B cell (primary cell): ENCODE data around the gene KIF18A. TPM values are rescaled to one million over a fixed set of nuclear protein-coding genes. Genes with fewer than 3 reads are reported as not detected.

Experiments
- ATAC-seq: fragments of 200-7000 bp; cut with Tn5 transposase; one replicate; pipeline ENCODE4 v1.10.0; 2021; ENCODE audit warnings: low read depth, mild to moderate bottlenecking, moderate number of reproducible peaks, moderate library complexity
- CTCF ChIA-PET: fragments of 350-600 bp; sonication (Branson Sonifier 250); formaldehyde crosslinking; loops from one replicate; lab custom pipeline; 2021; ENCODE audit warnings: antibody characterized with exemption, inconsistent platforms; lab: Charles Lee
- POLR2A ChIA-PET: fragments of 350-600 bp; sonication (Branson Sonifier 250); formaldehyde crosslinking; loops from one replicate; lab custom pipeline; 2021; ENCODE audit warnings: antibody characterized with exemption; lab: Charles Lee
- DNase-seq: peaks from one replicate; pipeline ENCODE4 v3.0.0; 2013
- H2AFZ ChIP-seq: 2 replicates; pipeline ENCODE4 v1.6.1; 2012; ENCODE audit warnings: mild to moderate bottlenecking, low read depth, low read length; ENCODE audit not compliant: insufficient read depth, poor library complexity, severe bottlenecking
- H3K27ac ChIP-seq, 2 donors: 1 replicate in 1 of 2; 2 replicates in 1 of 2; pipeline ENCODE4 v1.5.1; 2012 to 2013; ENCODE audit warnings: low read length in 2 of 2, mild to moderate bottlenecking in 2 of 2, moderate library complexity in 1 of 2
- H3K27me3 ChIP-seq, 4 experiments: fragments of 200-600 bp in 1 of 4; sonication (generic) in 1 of 4; replicated peaks in 1 of 4; 1 replicate in 2 of 4; 2 replicates in 2 of 4; pipeline versions ENCODE4 v1.6.1 to v1.7.0; 2013 to 2016; ENCODE audit warnings: low read length in 3 of 4, mild to moderate bottlenecking in 2 of 4, mixed read lengths in 1 of 4, moderate library complexity in 1 of 4; ENCODE audit not compliant: insufficient read depth in 4 of 4, control insufficient read depth in 3 of 4; ENCODE audit errors: control extremely low read depth in 1 of 4
- H3K36me3 ChIP-seq, 2 experiments: replicated peaks in 1 of 2; 1 replicate in 1 of 2; 2 replicates in 1 of 2; pipeline versions ENCODE4 v1.6.1 to v1.7.1; 2013; ENCODE audit warnings: low read length in 1 of 2; ENCODE audit not compliant: insufficient read depth in 2 of 2, control insufficient read depth in 1 of 2; ENCODE audit errors: control extremely low read depth in 1 of 2, extremely low read depth in 1 of 2
- H3K4me1 ChIP-seq, 2 donors: fragments of 200-600 bp in 1 of 2; sonication (generic) in 1 of 2; 1 replicate in 1 of 2; 2 replicates in 1 of 2; pipeline versions ENCODE4 v1.5.1 to v1.6.1; 2013 to 2017; ENCODE audit warnings: low read length in 2 of 2; ENCODE audit not compliant: control insufficient read depth in 2 of 2, insufficient read depth in 2 of 2
- H3K4me2 ChIP-seq: replicated peaks from 2 replicates; pipeline ENCODE3; 2012; ENCODE audit warnings: mild to moderate bottlenecking, low read depth, low read length; ENCODE audit not compliant: poor library complexity, severe bottlenecking
- H3K4me3 ChIP-seq, 5 experiments: fragments of 200-600 bp in 1 of 5; sonication (generic) in 1 of 5; 1 replicate in 3 of 5; 2 replicates in 2 of 5; pipeline versions ENCODE4 v1.5.1 to v1.7.0; 2011 to 2016; ENCODE audit warnings: low read length in 4 of 5, mild to moderate bottlenecking in 4 of 5, low read depth in 2 of 5, control low read depth in 1 of 5, moderate library complexity in 1 of 5; ENCODE audit not compliant: insufficient read depth in 1 of 5; ENCODE audit errors: control extremely low read depth in 1 of 5, extremely low read depth in 1 of 5
- H3K79me2 ChIP-seq: fragments of 200-600 bp; sonication (generic); one replicate; pipeline ENCODE4 v1.6.0; 2016; ENCODE audit warnings: low read length; ENCODE audit not compliant: control insufficient read depth, insufficient read depth
- H3K9ac ChIP-seq: fragments of 200-600 bp; sonication (generic); 2 replicates; pipeline ENCODE4 v1.6.1; 2017; ENCODE audit warnings: mild to moderate bottlenecking, low read length, moderate library complexity
- H3K9me3 ChIP-seq, 3 donors: one replicate each; pipeline versions ENCODE4 v1.6.1 to v1.7.1; 2013; ENCODE audit warnings: low read length in 2 of 3; ENCODE audit not compliant: control insufficient read depth in 2 of 3, insufficient read depth in 1 of 3; ENCODE audit errors: control extremely low read depth in 1 of 3
- H4K20me1 ChIP-seq: 2 replicates; pipeline ENCODE4 v1.6.0; 2012; ENCODE audit warnings: mild to moderate bottlenecking, low read length; ENCODE audit not compliant: insufficient read depth, control insufficient read depth, poor library complexity, severe bottlenecking
- H3K27ac Mint-ChIP-seq: one replicate; pipeline ENCODE4 v1.8.0; 2021; ENCODE audit warnings: mixed read lengths
- H3K27me3 Mint-ChIP-seq: one replicate; pipeline ENCODE4 v1.8.0; 2021; ENCODE audit warnings: mixed read lengths
- H3K4me1 Mint-ChIP-seq: one replicate; pipeline ENCODE4 v1.8.0; 2021; ENCODE audit warnings: mixed read lengths
- H3K4me3 Mint-ChIP-seq: one replicate; pipeline ENCODE4 v1.8.0; 2021; ENCODE audit warnings: mixed read lengths
- H3K9me3 Mint-ChIP-seq: one replicate; pipeline ENCODE4 v1.8.0; 2022; ENCODE audit warnings: mixed read lengths; ENCODE audit not compliant: insufficient read depth
- EZH2 ChIP-seq: IDR thresholded peaks from 2 replicates; pipeline ENCODE4 v1.6.1; 2012; ENCODE audit warnings: borderline replicate concordance, low read depth, mild to moderate bottlenecking, moderate library complexity, low read length; ENCODE audit not compliant: insufficient read depth, poor library complexity, severe bottlenecking
- WGBS: methylation state at CpG from one replicate; pipeline ENCODE4 v1.1.5; 2013; ENCODE audit warnings: missing lambda C conversion rate; ENCODE audit not compliant: insufficient coverage; 5-methylcytosine and 5-hydroxymethylcytosine counted together
- intact Hi-C: fragments of 100-400 bp; cut with micrococcal nuclease; formaldehyde crosslinking; loops from one replicate; pipeline ENCODE4 v1.10.0; 2022
- polyA plus RNA-seq: library from polyadenylated mRNA; depleted of rRNA; stranded (reverse); fragments of >200 nt; gene quantifications from 2 replicates; pipeline ENCODE4 v1.2.3, GENCODE V29; 2012
- total RNA-seq, 2 donors: library from RNA; stranded (reverse); fragments of 120-200 nt in 1 of 2; gene quantifications; 1 replicate in 1 of 2; 2 replicates in 1 of 2; pipeline versions ENCODE4 v1.2.3 to v1.2.4, GENCODE V29; 2013 to 2022
- TF ChIP-seq, protein P1 (sequence below): fragments of 200-600 bp; IDR thresholded peaks from one replicate; pipeline ENCODE4 v1.8.0; 2022; ENCODE audit warnings: antibody characterized with exemption, mild to moderate bottlenecking

Gene KIF18A
- total and polyA plus RNA-seq, 2 donors (not counting 1 experiment from before 2014, with no cell fraction given): 0.84 to 4.1 TPM

- DNase-seq (no peak), ATAC-seq (no peak)
- Histone ChIP-seq H3K79me2 (peaks cover 25% of the 10 kb centered on the region), H3K4me2 (no peak overlapping the region), H4K20me1 (no peaks in the 10 kb centered on the region), H3K4me3 (no peak overlapping the region), H3K9ac (no peak overlapping the region), H3K9me3 (no peaks in the 10 kb centered on the region), H2AFZ (no peak overlapping the region), H3K27ac (no peak overlapping the region), H3K4me1 (peaks cover 10 to 13% of the 10 kb centered on the region in 2 donors), H3K27me3 (no peaks in the 10 kb centered on the region), H3K36me3 (peaks cover 4 to 10% of the 10 kb centered on the region in 2 experiments)
- 88% methylated on average over 1 of the region's 1 CpG for WGBS
- intact Hi-C loops: loop anchor here (5.0 kb wide), 1 partner anchor 32 kb away; no protein-coding TSS in a partner anchor
- Mint-ChIP-seq H3K4me3 (no peak overlapping the region), H3K27ac (no peak overlapping the region), H3K4me1 (peaks cover 32% of the 10 kb centered on the region), H3K27me3 (no peaks in the 10 kb centered on the region), H3K9me3 (no peaks in the 10 kb centered on the region)
- ChIA-PET CTCF (no interaction called here), POLR2A (no interaction called here)
- TF ChIP-seq, protein P1, sequence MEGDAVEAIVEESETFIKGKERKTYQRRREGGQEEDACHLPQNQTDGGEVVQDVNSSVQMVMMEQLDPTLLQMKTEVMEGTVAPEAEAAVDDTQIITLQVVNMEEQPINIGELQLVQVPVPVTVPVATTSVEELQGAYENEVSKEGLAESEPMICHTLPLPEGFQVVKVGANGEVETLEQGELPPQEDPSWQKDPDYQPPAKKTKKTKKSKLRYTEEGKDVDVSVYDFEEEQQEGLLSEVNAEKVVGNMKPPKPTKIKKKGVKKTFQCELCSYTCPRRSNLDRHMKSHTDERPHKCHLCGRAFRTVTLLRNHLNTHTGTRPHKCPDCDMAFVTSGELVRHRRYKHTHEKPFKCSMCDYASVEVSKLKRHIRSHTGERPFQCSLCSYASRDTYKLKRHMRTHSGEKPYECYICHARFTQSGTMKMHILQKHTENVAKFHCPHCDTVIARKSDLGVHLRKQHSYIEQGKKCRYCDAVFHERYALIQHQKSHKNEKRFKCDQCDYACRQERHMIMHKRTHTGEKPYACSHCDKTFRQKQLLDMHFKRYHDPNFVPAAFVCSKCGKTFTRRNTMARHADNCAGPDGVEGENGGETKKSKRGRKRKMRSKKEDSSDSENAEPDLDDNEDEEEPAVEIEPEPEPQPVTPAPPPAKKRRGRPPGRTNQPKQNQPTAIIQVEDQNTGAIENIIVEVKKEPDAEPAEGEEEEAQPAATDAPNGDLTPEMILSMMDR: no peak
- TF ChIP-seq EZH2: no peak
Measured at GRCh38 chr11:28114731-28115130, 6.8 kb upstream of the KIF18A start.

DNA sequence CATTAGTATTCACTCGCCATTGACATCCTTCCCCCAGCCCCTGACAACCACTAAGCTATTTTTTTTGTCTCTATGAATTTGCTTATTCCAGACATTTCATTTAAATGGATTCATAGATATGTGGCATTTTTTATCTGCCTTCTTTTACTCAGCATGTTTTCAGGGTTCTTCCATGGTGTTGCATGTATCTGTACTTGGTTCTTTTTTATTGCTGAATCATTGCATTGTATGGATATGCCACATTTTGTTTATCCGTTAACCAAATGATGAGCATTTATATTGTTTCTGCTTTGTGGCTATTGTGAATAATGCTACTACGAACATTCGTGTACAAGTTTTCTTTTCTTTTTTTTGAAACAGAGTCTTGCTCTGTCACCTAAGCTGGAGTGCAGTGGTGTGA lies 6.2 kb upstream of the KIF18A start:
- H3K4me1 Mint-ChIP-seq: peaks cover 35% of the 10 kb centered on the region

More for the DNA sequence above, 6.2 kb upstream of the KIF18A start:
- ATAC-seq (no peak), DNase-seq (no peak)
- Histone ChIP-seq H4K20me1 (no peaks in the 10 kb centered on the region), H3K36me3 (peaks cover 4 to 10% of the 10 kb centered on the region in 2 experiments), H3K4me2 (no peak overlapping the region), H3K4me1 (peaks cover 13 to 16% of the 10 kb centered on the region in 2 donors), H3K9ac (no peak overlapping the region), H3K9me3 (no peaks in the 10 kb centered on the region), H3K27me3 (no peaks in the 10 kb centered on the region), H3K79me2 (peaks cover 27% of the 10 kb centered on the region), H3K4me3 (no peak overlapping the region), H2AFZ (no peak overlapping the region), H3K27ac (no peak overlapping the region)
- intact Hi-C loops: no loop called here
- Mint-ChIP-seq H3K27ac (no peak overlapping the region), H3K27me3 (no peaks in the 10 kb centered on the region), H3K4me3 (no peak overlapping the region), H3K9me3 (no peaks in the 10 kb centered on the region)
- ChIA-PET POLR2A (no interaction called here), CTCF (no interaction called here)
- 100% methylated on average over 3 of the region's 4 CpGs for WGBS
- TF ChIP-seq, protein P1: no peak
- TF ChIP-seq EZH2: no peak
